Neural cell (in vitro differentiated cells): ENCODE measurements around the gene ZNF846. TPM values are rescaled to one million over a fixed set of nuclear protein-coding genes. Genes with fewer than 3 reads are reported as not detected.
"Not testable (repeated sequence)": the region's sequence is repeated elsewhere in the genome, so short reads cannot be mapped to it uniquely, and the experiment has no call there.

Experiments used
- H2AFZ ChIP-seq: fragments of 200-600, 300-800 bp; sonication (generic), shearing (Covaris generic); 2 replicates; pipeline ENCODE4 v1.6.0; 2014; ENCODE audit warnings: low read depth, mild to moderate bottlenecking, antibody characterized with exemption, low read length, moderate library complexity
- H3F3A ChIP-seq: fragments of 200-600 bp; shearing (Covaris generic); 2 replicates; pipeline ENCODE4 v1.6.1; 2016; ENCODE audit warnings: mild to moderate bottlenecking, moderate library complexity, mixed read lengths, antibody characterized with exemption, low read length; ENCODE audit not compliant: insufficient read depth, poor library complexity, severe bottlenecking
- H3K27ac ChIP-seq: fragments of 200-600, 300-800 bp; sonication (generic), shearing (Covaris generic); 2 replicates; pipeline ENCODE4 v1.5.1; 2014; ENCODE audit warnings: mild to moderate bottlenecking, low read length, moderate library complexity
- H3K27me3 ChIP-seq: fragments of 300-800, 200-600 bp; sonication (generic), shearing (Covaris generic); 2 replicates; pipeline ENCODE4 v1.6.0; 2014; ENCODE audit warnings: mild to moderate bottlenecking, low read depth, low read length, moderate library complexity; ENCODE audit not compliant: insufficient read depth
- H3K36me3 ChIP-seq: fragments of 300-800, 200-600 bp; sonication (generic), shearing (Covaris generic); 2 replicates; pipeline ENCODE4 v1.5.1; 2014; ENCODE audit warnings: mild to moderate bottlenecking, antibody characterized with exemption, low read length, moderate library complexity; ENCODE audit not compliant: insufficient read depth
- H3K4me2 ChIP-seq: fragments of 300-800, 200-600 bp; sonication (generic), shearing (Covaris generic); 2 replicates; pipeline ENCODE4 v1.6.0; 2014; ENCODE audit warnings: mild to moderate bottlenecking, low read length
- H3K4me3 ChIP-seq: fragments of 300-800, 200-600 bp; sonication (generic), shearing (Covaris generic); 2 replicates; pipeline ENCODE4 v1.5.1; 2014; ENCODE audit warnings: mild to moderate bottlenecking, low read length, moderate library complexity
- H3K79me2 ChIP-seq: fragments of 200-600 bp; shearing (Covaris generic); replicated peaks from 2 replicates; pipeline ENCODE4 v1.6.0; 2014; ENCODE audit warnings: mild to moderate bottlenecking, low read length, moderate library complexity; ENCODE audit not compliant: insufficient read depth
- H3K9ac ChIP-seq: fragments of 300-800, 200-600 bp; sonication (generic), shearing (Covaris generic); 2 replicates; pipeline ENCODE4 v1.6.1; 2016; ENCODE audit warnings: mild to moderate bottlenecking, low read length, mixed read lengths
- H3K9me2 ChIP-seq: fragments of 200-600 bp; shearing (Covaris generic); 2 replicates; pipeline ENCODE4 v1.6.1; 2016; ENCODE audit warnings: mild to moderate bottlenecking, low read length, mixed read lengths; ENCODE audit not compliant: insufficient read depth
- H3K9me3 ChIP-seq: fragments of 200-600, 300-800 bp; sonication (generic), shearing (Covaris generic); 2 replicates; pipeline ENCODE4 v1.6.1; 2016; ENCODE audit warnings: mild to moderate bottlenecking, mixed run types, low read length, moderate library complexity, mixed read lengths
- H4K20me1 ChIP-seq: fragments of 200-600 bp; shearing (Covaris generic); 2 replicates; pipeline ENCODE4 v1.6.1; 2016; ENCODE audit warnings: mild to moderate bottlenecking, mixed run types; ENCODE audit not compliant: insufficient read depth
- CTCF ChIP-seq: fragments of 450-650 bp; IDR thresholded peaks from 2 replicates; pipeline ENCODE4 v1.5.1; 2014; ENCODE audit warnings: antibody characterized with exemption, mild to moderate bottlenecking, moderate library complexity; ENCODE audit not compliant: poor library complexity, severe bottlenecking
- EP300 ChIP-seq: fragments of 450-650 bp; conservative IDR thresholded peaks from 2 replicates; pipeline ENCODE4 v1.6.1; 2014; ENCODE audit warnings: antibody characterized with exemption, mild to moderate bottlenecking, moderate library complexity; ENCODE audit not compliant: poor library complexity, severe bottlenecking
- EZH2 ChIP-seq: fragments of 200-600, 300-800 bp; shearing (Covaris generic), sonication (generic); IDR thresholded peaks from 2 replicates; pipeline ENCODE4 v1.6.1; 2014; ENCODE audit warnings: antibody characterized with exemption, low read length, borderline replicate concordance, mild to moderate bottlenecking; ENCODE audit not compliant: insufficient read depth, poor library complexity, severe bottlenecking
- MXI1 ChIP-seq: fragments of 450-650 bp; conservative IDR thresholded peaks from 2 replicates; pipeline ENCODE4 v1.6.1; 2014; ENCODE audit warnings: antibody characterized with exemption, mild to moderate bottlenecking; ENCODE audit not compliant: poor library complexity, severe bottlenecking
- POLR2AphosphoS5 ChIP-seq: IDR thresholded peaks from 2 replicates; pipeline ENCODE4 v1.6.1; 2012
- RAD21 ChIP-seq: fragments of 450-650 bp; conservative IDR thresholded peaks from 2 replicates; pipeline ENCODE4 v1.6.1; 2014; ENCODE audit warnings: antibody characterized with exemption, mild to moderate bottlenecking, moderate library complexity
- REST ChIP-seq: IDR thresholded peaks from 2 replicates; pipeline ENCODE4 v1.6.1; 2012; ENCODE audit warnings: borderline replicate concordance
- SMC3 ChIP-seq: fragments of 450-650 bp; conservative IDR thresholded peaks from 2 replicates; pipeline ENCODE4 v1.6.1; 2014; ENCODE audit warnings: antibody characterized with exemption, mild to moderate bottlenecking, moderate library complexity; ENCODE audit not compliant: poor library complexity
- TAF1 ChIP-seq: IDR thresholded peaks from 2 replicates; pipeline ENCODE4 v1.6.1; 2012; ENCODE audit warnings: low read depth
- polyA plus RNA-seq: library from polyadenylated mRNA; depleted of rRNA; stranded (reverse); fragments of >200 nt; gene quantifications from 2 replicates; pipeline ENCODE4 v1.2.3, GENCODE V29; 2014

The ZNF846 gene
- polyA plus RNA-seq, 1 donor from 2014 or later, result 7.4 TPM

- H3K9me3 ChIP-seq, result no peaks in the 10 kb centered on the region
- H3K9me2 ChIP-seq, result no peaks in the 10 kb centered on the region
- H3K9ac ChIP-seq, result no peak overlapping the region
- no peak overlapping the region for H3K4me2 ChIP-seq
- no peak for TF ChIP-seq EP300
- no peak for TF ChIP-seq EZH2
- no peak for TF ChIP-seq MXI1
- no peak for TF ChIP-seq RAD21
- no peak for TF ChIP-seq SMC3
- no peak for TF ChIP-seq TAF1
- TF ChIP-seq POLR2AphosphoS5, result no peak
- TF ChIP-seq CTCF, result no peak
- TF ChIP-seq REST, result no peak
- no peaks in the 10 kb centered on the region for H3K27me3 ChIP-seq
- H3K4me3 ChIP-seq, result no peak overlapping the region
- H3F3A ChIP-seq, result no peaks in the 10 kb centered on the region
- no peak overlapping the region for H2AFZ ChIP-seq
- no peak overlapping the region for H3K27ac ChIP-seq
- no peaks in the 10 kb centered on the region for H4K20me1 ChIP-seq
- no peaks in the 10 kb centered on the region for H3K36me3 ChIP-seq
- H3K79me2 ChIP-seq, result no peaks in the 10 kb centered on the region
Observed at GRCh38 chr19:9727644-9728043, 40.9 kb downstream of the ZNF846 start.

GRCh38 chr19:9725508-9726201, 42.9 kb downstream of the ZNF846 start:
- H3K9ac ChIP-seq, H3K9me3 ChIP-seq, H3K36me3 ChIP-seq, H3K9me2 ChIP-seq, H3K27ac ChIP-seq, H2AFZ ChIP-seq, H3K27me3 ChIP-seq, H3K4me3 ChIP-seq, H3K79me2 ChIP-seq, H4K20me1 ChIP-seq, H3K4me2 ChIP-seq, H3F3A ChIP-seq: not testable (repeated sequence)

GRCh38 chr19:9724157-9724556, 44.4 kb downstream of the ZNF846 start:
- Histone ChIP-seq H3F3A (no peaks in the 10 kb centered on the region), H2AFZ (no peak overlapping the region), H4K20me1 (no peaks in the 10 kb centered on the region), H3K79me2 (no peaks in the 10 kb centered on the region), H3K36me3 (no peaks in the 10 kb centered on the region), H3K4me3 (no peak overlapping the region), H3K4me2 (no peak overlapping the region), H3K27me3 (no peaks in the 10 kb centered on the region), H3K9me2 (no peaks in the 10 kb centered on the region), H3K27ac (no peak overlapping the region), H3K9ac (no peak overlapping the region), H3K9me3 (no peaks in the 10 kb centered on the region)
- TF ChIP-seq TAF1 (no peak), POLR2AphosphoS5 (no peak), SMC3 (no peak), EP300 (no peak), REST (no peak), CTCF (no peak), RAD21 (no peak), EZH2 (no peak), MXI1 (no peak)
